ENCODE results near the gene WWOX.

- TF ChIP-seq, protein P1, sequence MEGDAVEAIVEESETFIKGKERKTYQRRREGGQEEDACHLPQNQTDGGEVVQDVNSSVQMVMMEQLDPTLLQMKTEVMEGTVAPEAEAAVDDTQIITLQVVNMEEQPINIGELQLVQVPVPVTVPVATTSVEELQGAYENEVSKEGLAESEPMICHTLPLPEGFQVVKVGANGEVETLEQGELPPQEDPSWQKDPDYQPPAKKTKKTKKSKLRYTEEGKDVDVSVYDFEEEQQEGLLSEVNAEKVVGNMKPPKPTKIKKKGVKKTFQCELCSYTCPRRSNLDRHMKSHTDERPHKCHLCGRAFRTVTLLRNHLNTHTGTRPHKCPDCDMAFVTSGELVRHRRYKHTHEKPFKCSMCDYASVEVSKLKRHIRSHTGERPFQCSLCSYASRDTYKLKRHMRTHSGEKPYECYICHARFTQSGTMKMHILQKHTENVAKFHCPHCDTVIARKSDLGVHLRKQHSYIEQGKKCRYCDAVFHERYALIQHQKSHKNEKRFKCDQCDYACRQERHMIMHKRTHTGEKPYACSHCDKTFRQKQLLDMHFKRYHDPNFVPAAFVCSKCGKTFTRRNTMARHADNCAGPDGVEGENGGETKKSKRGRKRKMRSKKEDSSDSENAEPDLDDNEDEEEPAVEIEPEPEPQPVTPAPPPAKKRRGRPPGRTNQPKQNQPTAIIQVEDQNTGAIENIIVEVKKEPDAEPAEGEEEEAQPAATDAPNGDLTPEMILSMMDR (conservative IDR thresholded peaks at IDR 0.05; ENCODE audit: low read depth, low read length) = no peak
- TF ChIP-seq EZH2 (IDR thresholded peaks at IDR 0.05; ENCODE audit: borderline replicate concordance, low read depth, low read length, poor library complexity, severe bottlenecking) = no peak
Measured at GRCh38 chr16:78499399-78499798, 399.9 kb downstream of the WWOX start.

Measured in A673 (cell line).